Measurements from ENCODE around the gene CIT.

- TF ChIP-seq POLR2A (IDR thresholded peaks at IDR 0.05) (no peak), CTCF (IDR thresholded peaks at IDR 0.05) (no peak)
These were observed 7.4 kb downstream of the CIT start for GRCh38 chr12:119869720-119870119.

All from Peyer's patch (tissue), 4 donors.